GM18517 (cell line): ENCODE measurements around the gene C5orf15.
A peak's percentile ranks its signal among the peaks of the same experiment; 100 is the strongest.

Experiments
- ATAC-seq: cut with Tn5 transposase; IDR thresholded peaks from one replicate; pipeline ENCODE4 v1.9.1; 2021; ENCODE audit warnings: mild to moderate bottlenecking, moderate library complexity; ENCODE audit not compliant: unreplicated experiment

Gene C5orf15

GRCh38 chr5:133968204-133968980 is at the start of gene C5orf15:
Gene C5orf15 (minus strand): TSS chr5:133968625. CDS start chr5:133968584, 41 bp downstream.
- ATAC-seq: peak; percentile 96

GRCh38 chr5:134008266-134008749 is 39.9 kb upstream of the C5orf15 start:
- no peak for ATAC-seq

- no peak for ATAC-seq
Measured at GRCh38 chr5:134007581-134008265, 39.3 kb upstream of the C5orf15 start.

GRCh38 chr5:134006115-134006514 is 37.7 kb upstream of the C5orf15 start:
- ATAC-seq: no peak

GRCh38 chr5:134005417-134006061 is 37.1 kb upstream of the C5orf15 start:
- no peak for ATAC-seq

- ATAC-seq: peak; percentile 69
Measured at GRCh38 chr5:134004626-134005416, 36.4 kb upstream of the C5orf15 start, which contains the start of gene VDAC1. Gene VDAC1 (minus strand): TSS chr5:134004975. CDS start chr5:133993012, 11,963 bp downstream.

GRCh38 chr5:134003817-134004625 is 35.6 kb upstream of the C5orf15 start:
- ATAC-seq: peak; percentile 33

GRCh38 chr5:134003064-134003816 is 34.8 kb upstream of the C5orf15 start:
- no peak for ATAC-seq

- ATAC-seq: no peak
Measured at GRCh38 chr5:134001938-134002731, 33.7 kb upstream of the C5orf15 start.

- no peak for ATAC-seq
Measured at GRCh38 chr5:134000696-134001453, 32.5 kb upstream of the C5orf15 start.

GRCh38 chr5:134000091-134000511 is 31.7 kb upstream of the C5orf15 start:
- ATAC-seq: no peak

- no peak for ATAC-seq
Measured at GRCh38 chr5:133998807-133999206, 30.4 kb upstream of the C5orf15 start.

- ATAC-seq: no peak
Measured at GRCh38 chr5:133998042-133998441, 29.6 kb upstream of the C5orf15 start.

GRCh38 chr5:133996683-133997252 is 28.3 kb upstream of the C5orf15 start:
- ATAC-seq: no peak

GRCh38 chr5:133995883-133996563 is 27.6 kb upstream of the C5orf15 start:
- ATAC-seq: no peak

- ATAC-seq: no peak
Measured at GRCh38 chr5:133995341-133995740, 26.9 kb upstream of the C5orf15 start.

GRCh38 chr5:133994990-133995333 is 26.5 kb upstream of the C5orf15 start:
- ATAC-seq: no peak
